Measurements from ENCODE around the gene PLXNA4. TPM values are rescaled to one million over a fixed set of nuclear protein-coding genes. Genes with fewer than 3 reads are reported as not detected.

The PLXNA4 gene
- total and polyA plus RNA-seq, 2 donors (not counting 1 experiment from before 2014, with no cell fraction given) = not detected

DNA sequence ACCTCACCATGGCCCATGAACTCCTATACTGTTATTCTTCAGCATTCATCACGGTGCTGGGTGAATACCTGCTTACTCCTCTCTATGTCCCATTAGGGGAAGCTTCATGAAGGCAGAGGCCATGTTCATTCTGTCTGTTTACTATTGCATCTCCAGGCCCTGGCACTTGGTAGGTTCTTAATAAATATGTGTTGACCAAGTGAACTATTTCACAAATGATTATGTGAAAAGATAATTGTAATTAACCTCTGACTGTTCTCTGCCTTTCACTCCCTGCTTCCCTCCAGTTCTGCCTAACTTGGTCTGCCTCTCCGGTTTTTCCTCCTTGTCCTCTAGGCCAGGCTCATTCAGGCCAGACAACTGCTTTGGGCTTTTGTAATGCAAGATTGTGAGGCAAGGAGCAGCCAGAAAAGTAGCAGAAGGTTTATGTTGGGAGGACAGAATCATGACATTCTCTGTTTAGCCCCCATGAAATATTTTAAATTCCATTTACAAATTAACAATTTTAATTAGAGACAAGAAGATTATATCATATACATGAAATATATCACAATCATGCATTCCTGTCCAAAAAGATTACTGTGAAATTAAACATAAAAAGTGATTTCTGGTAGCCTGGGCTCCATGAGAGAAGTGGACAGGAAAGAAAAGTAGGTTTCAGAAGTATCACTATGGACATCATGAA is 42.1 kb upstream of the PLXNA4 start:
- Histone ChIP-seq H3K9ac (ENCODE audit: low read length) (no peak overlapping the region), H3K79me2 (ENCODE audit: control insufficient read depth, insufficient read depth, low read length) (no peaks in the 10 kb centered on the region), H3K27ac (ENCODE audit: low read length in 2 of 2) (no peak overlapping the region), H4K20me1 (ENCODE audit: control insufficient read depth, insufficient read depth, low read length, poor library complexity, severe bottlenecking) (no peaks in the 10 kb centered on the region), H3K4me2 (replicated peaks; ENCODE audit: low read depth, low read length, poor library complexity, severe bottlenecking) (no peak overlapping the region), H3K4me1 (ENCODE audit: control insufficient read depth in 2 of 2, insufficient read depth in 2 of 2, low read length in 2 of 2) (peaks cover 4% of the 10 kb centered on the region in 2 donors), H3K36me3 (replicated peaks in 1 of 2; ENCODE audit: control extremely low read depth in 1 of 2, control insufficient read depth in 1 of 2, extremely low read depth in 1 of 2, insufficient read depth in 2 of 2, low read length in 1 of 2) (no peaks in the 10 kb centered on the region), H3K9me3 (ENCODE audit: control extremely low read depth in 1 of 3, control insufficient read depth in 2 of 3, insufficient read depth in 1 of 3, low read length in 2 of 3) (no peaks in the 10 kb centered on the region), H3K27me3 (replicated peaks in 1 of 4; ENCODE audit: control extremely low read depth in 1 of 4, control insufficient read depth in 3 of 4, insufficient read depth in 4 of 4, low read length in 3 of 4) (no peaks in the 10 kb centered on the region), H3K4me3 (ENCODE audit: control extremely low read depth in 1 of 5, extremely low read depth in 1 of 5, insufficient read depth in 1 of 5, low read depth in 2 of 5, low read length in 4 of 5) (no peak overlapping the region), H2AFZ (ENCODE audit: insufficient read depth, low read depth, low read length, poor library complexity, severe bottlenecking) (no peak overlapping the region)
- peaks cover 11% of the 10 kb centered on the region for H3K4me1 Mint-ChIP-seq
- DNase-seq (no peak), ATAC-seq (ENCODE audit: low read depth) (no peak)
- H3K27me3 Mint-ChIP-seq = peaks cover 28% of the 10 kb centered on the region
- H3K4me3 Mint-ChIP-seq = no peak overlapping the region
- ChIA-PET CTCF (no interaction called here), POLR2A (no interaction called here)
- H3K9me3 Mint-ChIP-seq (ENCODE audit: insufficient read depth) = no peaks in the 10 kb centered on the region
- TF ChIP-seq EZH2 (IDR thresholded peaks at IDR 0.05; ENCODE audit: borderline replicate concordance, insufficient read depth, low read depth, low read length, poor library complexity, severe bottlenecking) = no peak
- TF ChIP-seq, protein P1, sequence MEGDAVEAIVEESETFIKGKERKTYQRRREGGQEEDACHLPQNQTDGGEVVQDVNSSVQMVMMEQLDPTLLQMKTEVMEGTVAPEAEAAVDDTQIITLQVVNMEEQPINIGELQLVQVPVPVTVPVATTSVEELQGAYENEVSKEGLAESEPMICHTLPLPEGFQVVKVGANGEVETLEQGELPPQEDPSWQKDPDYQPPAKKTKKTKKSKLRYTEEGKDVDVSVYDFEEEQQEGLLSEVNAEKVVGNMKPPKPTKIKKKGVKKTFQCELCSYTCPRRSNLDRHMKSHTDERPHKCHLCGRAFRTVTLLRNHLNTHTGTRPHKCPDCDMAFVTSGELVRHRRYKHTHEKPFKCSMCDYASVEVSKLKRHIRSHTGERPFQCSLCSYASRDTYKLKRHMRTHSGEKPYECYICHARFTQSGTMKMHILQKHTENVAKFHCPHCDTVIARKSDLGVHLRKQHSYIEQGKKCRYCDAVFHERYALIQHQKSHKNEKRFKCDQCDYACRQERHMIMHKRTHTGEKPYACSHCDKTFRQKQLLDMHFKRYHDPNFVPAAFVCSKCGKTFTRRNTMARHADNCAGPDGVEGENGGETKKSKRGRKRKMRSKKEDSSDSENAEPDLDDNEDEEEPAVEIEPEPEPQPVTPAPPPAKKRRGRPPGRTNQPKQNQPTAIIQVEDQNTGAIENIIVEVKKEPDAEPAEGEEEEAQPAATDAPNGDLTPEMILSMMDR (IDR thresholded peaks at IDR 0.05) = no peak
- H3K27ac Mint-ChIP-seq = no peak overlapping the region
- no CpG with 5 or more reads among the region's 2 CpGs for WGBS (ENCODE audit: insufficient coverage)
- intact Hi-C loops (cut with micrococcal nuclease) = no loop called here

DNA sequence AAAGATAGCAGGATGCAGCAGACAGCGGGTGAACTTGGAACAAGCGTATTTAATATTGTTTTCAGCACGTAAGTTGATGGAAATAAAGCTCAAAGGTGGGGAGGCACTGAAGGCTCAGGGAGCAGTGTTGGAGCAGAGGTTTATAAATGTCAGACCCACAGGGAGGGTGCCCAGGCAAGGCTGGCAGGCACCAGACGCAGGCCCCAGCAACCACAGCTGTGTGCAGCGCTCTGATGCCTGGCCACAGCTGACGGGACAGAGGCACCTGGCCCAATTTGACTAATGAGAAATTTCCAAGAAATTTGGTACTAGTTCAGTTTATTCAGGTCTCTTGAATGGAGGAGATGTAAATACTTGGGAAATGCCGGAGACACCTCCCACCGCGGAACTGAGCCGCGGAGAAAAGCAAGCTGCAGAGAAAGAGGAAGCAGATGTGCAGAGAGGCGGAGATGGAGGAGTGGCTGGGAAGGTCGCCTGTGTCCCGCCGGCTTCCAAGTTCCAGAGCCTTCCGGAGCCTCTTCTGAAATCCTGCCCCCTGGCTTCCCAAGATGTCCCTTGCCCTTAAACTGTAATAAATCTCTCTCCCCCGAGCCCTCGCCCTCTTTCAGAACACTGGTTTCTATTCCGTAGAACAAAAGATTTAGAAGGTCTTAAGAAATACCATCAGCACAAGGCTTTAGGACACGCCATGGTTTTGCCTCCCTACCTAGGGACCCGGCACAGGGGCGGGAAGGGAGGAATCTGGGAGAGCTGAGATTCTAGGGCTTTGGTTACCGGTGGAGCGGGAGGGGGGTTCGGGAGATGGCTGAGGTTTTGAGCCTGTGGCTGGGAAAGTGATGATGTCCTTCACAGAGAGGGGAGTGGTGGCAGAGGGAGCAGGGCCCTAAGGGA is 38.4 kb upstream of the PLXNA4 start:
- ATAC-seq (ENCODE audit: low read depth) = no peak

More for the DNA sequence above, 38.4 kb upstream of the PLXNA4 start:
- H3K9me3 ChIP-seq (ENCODE audit: control extremely low read depth in 1 of 3, control insufficient read depth in 2 of 3, insufficient read depth in 1 of 3, low read length in 2 of 3) = no peaks in the 10 kb centered on the region
- no peaks in the 10 kb centered on the region for H3K79me2 ChIP-seq (ENCODE audit: control insufficient read depth, insufficient read depth, low read length)
- intact Hi-C loops (cut with micrococcal nuclease) = no loop called here
- ChIA-PET POLR2A (no interaction called here), CTCF (no interaction called here)
- DNase-seq = no peak
- no peak overlapping the region for H3K27ac Mint-ChIP-seq
- no peak overlapping the region for H3K9ac ChIP-seq (ENCODE audit: low read length)
- H2AFZ ChIP-seq (ENCODE audit: insufficient read depth, low read depth, low read length, poor library complexity, severe bottlenecking) = peak overlapping the region; percentile 42
- no peaks in the 10 kb centered on the region for H3K9me3 Mint-ChIP-seq (ENCODE audit: insufficient read depth)
- TF ChIP-seq EZH2 (IDR thresholded peaks at IDR 0.05; ENCODE audit: borderline replicate concordance, insufficient read depth, low read depth, low read length, poor library complexity, severe bottlenecking) = no peak
- TF ChIP-seq, protein P1 (IDR thresholded peaks at IDR 0.05) = no peak
- WGBS (ENCODE audit: insufficient coverage) = 26% methylated on average over 23 of the region's 25 CpGs
- H3K4me2 ChIP-seq (replicated peaks; ENCODE audit: low read depth, low read length, poor library complexity, severe bottlenecking) = peak overlapping the region; percentile 53
- no peak overlapping the region for H3K27ac ChIP-seq (ENCODE audit: low read length in 2 of 2)
- H3K4me3 ChIP-seq (ENCODE audit: control extremely low read depth in 1 of 5, extremely low read depth in 1 of 5, insufficient read depth in 1 of 5, low read depth in 2 of 5, low read length in 4 of 5) = no peak overlapping the region
- H3K4me3 Mint-ChIP-seq = peak overlapping the region; percentile 47
- H4K20me1 ChIP-seq (ENCODE audit: control insufficient read depth, insufficient read depth, low read length, poor library complexity, severe bottlenecking) = no peaks in the 10 kb centered on the region
- peaks cover 31% of the 10 kb centered on the region for H3K27me3 Mint-ChIP-seq
- H3K4me1 Mint-ChIP-seq = peaks cover 11% of the 10 kb centered on the region
- H3K4me1 ChIP-seq (ENCODE audit: control insufficient read depth in 2 of 2, insufficient read depth in 2 of 2, low read length in 2 of 2) = peaks cover 4% of the 10 kb centered on the region in 2 donors
- H3K27me3 ChIP-seq (replicated peaks in 1 of 4; ENCODE audit: control extremely low read depth in 1 of 4, control insufficient read depth in 3 of 4, insufficient read depth in 4 of 4, low read length in 3 of 4) = peaks cover 0 to 2% (median 0%) of the 10 kb centered on the region in 4 experiments
- no peaks in the 10 kb centered on the region for H3K36me3 ChIP-seq (replicated peaks in 1 of 2; ENCODE audit: control extremely low read depth in 1 of 2, control insufficient read depth in 1 of 2, extremely low read depth in 1 of 2, insufficient read depth in 2 of 2, low read length in 1 of 2)

All from B cell (primary cell).